Measurements from ENCODE around the gene OR5D13. TPM values are rescaled to one million over a fixed set of nuclear protein-coding genes. Genes with fewer than 3 reads are reported as not detected.

The OR5D13 gene, protein sequence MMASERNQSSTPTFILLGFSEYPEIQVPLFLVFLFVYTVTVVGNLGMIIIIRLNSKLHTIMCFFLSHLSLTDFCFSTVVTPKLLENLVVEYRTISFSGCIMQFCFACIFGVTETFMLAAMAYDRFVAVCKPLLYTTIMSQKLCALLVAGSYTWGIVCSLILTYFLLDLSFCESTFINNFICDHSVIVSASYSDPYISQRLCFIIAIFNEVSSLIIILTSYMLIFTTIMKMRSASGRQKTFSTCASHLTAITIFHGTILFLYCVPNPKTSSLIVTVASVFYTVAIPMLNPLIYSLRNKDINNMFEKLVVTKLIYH
- not detected for total RNA-seq
- long read RNA-seq = 0 reads

- intact Hi-C loops (cut with DNase I, micrococcal nuclease) = no loop called here
Measured at GRCh38 chr11:55773138-55773537, at the start of gene OR5D13. TSS of gene OR5D13 (plus strand) at chr11:55773438. CDS start at chr11:55773438, 0 bp downstream.

DNA sequence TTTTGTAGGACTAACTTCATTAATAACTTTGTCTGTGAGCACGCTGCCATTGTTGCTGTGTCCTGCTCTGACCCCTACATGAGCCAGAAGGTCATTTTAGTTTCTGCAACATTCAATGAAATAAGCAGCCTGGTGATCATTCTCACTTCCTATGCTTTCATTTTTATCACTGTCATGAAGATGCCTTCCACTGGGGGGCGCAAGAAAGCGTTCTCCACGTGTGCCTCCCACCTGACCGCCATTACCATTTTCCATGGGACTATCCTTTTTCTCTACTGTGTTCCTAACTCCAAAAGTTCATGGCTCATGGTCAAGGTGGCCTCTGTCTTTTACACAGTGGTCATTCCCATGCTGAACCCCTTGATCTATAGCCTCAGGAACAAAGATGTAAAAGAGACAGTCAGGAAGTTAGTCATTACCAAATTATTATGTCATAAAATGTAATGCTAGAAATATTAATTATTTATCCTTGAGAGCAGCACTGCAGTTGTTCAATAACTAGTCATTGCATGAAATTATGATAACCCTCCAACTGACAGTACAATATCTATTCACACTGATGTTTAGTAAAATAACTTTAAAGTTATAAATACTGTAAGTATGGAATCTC is 46.4 kb upstream of the OR5D13 start:
- DNase-seq = no peak
- intact Hi-C loops (cut with DNase I, micrococcal nuclease) = no loop called here
- no peak for ATAC-seq

More at GRCh38 chr11:55773138-55773537, at the start of gene OR5D13:
- no peak for ATAC-seq
- no peak for DNase-seq

DNA sequence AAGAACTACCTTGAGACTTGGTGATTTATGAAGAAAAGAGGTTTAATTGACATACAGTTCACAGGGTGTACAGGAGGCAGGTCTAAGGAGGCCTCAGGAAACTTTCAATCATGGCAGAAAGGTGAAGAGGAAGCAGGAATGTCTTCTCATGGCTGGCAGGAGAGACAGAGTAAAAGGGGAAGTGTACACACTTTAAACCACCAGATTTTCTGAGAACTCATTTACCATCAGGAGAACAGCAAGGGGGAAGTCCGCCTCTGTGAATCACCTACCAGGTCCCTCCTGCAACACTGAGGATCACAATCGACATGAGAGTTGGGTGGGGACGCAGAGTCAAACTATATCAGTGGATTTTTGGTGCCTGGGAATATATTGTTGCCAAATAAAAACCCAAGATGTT is 40.3 kb upstream of the OR5D13 start:
- no peak for DNase-seq
- ATAC-seq = no peak
- intact Hi-C loops (cut with DNase I, micrococcal nuclease) = no loop called here

DNA sequence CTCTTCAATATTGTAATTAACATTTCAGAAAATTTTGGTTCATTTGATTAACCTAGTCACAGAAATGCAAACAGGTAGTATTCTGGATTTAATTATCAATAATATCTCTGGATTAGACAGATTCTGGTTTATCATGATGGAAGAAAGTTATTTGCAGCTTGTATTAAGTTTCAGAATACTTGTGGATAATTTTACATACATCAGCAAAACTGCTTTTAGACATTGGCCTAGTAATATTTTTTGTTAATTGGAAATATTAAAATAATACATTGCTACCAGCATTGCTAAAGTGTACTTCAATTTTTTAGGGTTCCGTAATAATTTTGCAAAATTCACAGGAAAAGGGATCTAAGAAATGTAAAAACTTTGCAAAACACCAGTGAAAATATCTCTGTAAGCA is 18.4 kb downstream of the OR5D13 start:
- ATAC-seq = no peak
- no peak for DNase-seq
- intact Hi-C loops (cut with DNase I, micrococcal nuclease) = no loop called here

DNA sequence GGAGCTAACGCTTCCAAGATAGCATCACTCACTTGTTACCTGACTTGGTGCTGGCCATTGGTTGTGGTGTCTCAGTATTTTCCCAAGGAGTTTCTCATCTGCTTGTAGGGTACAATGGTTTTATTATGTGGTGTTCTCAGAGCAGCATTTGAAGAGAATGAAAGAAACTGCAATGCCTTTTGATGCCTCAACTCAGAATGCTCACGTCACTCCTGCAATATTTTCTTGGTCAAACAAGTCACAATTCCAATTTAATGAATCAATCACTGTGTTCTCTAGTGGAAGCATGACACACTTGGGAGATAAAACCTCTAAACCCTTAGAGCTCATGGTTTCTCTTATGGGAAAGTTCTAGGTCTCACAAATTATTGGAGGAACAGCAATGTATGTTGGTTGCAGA is 20.1 kb downstream of the OR5D13 start:
- intact Hi-C loops (cut with DNase I, micrococcal nuclease) = no loop called here
- ATAC-seq = no peak
- no peak for DNase-seq

- intact Hi-C loops (cut with DNase I, micrococcal nuclease) = no loop called here
- no peak for ATAC-seq
- DNase-seq = no peak
Measured at GRCh38 chr11:55795256-55795655, 22.0 kb downstream of the OR5D13 start, which contains the start of gene OR5D14. TSS of gene OR5D14 (plus strand) at chr11:55795556. CDS start at chr11:55795556, 0 bp downstream.

- no peak for DNase-seq
- intact Hi-C loops (cut with DNase I, micrococcal nuclease) = no loop called here
- ATAC-seq = no peak
Measured at GRCh38 chr11:55806248-55806647, 33.0 kb downstream of the OR5D13 start.

GRCh38 chr11:55811067-55811466 is 37.8 kb downstream of the OR5D13 start, which contains the start of gene OR5L1:
TSS of gene OR5L1 (plus strand) at chr11:55811367. CDS start at chr11:55811467, 100 bp downstream.
- intact Hi-C loops (cut with DNase I, micrococcal nuclease) = no loop called here

GRCh38 chr11:55819330-55819729 is 46.1 kb downstream of the OR5D13 start, which contains the start of gene OR5D18:
TSS of gene OR5D18 (plus strand) at chr11:55819630. CDS start at chr11:55819630, 0 bp downstream.
- no peak for DNase-seq
- ATAC-seq = no peak
- intact Hi-C loops (cut with DNase I, micrococcal nuclease) = no loop called here

More at GRCh38 chr11:55811067-55811466, 37.8 kb downstream of the OR5D13 start, which contains the start of gene OR5L1:
- DNase-seq (no peak), ATAC-seq (no peak)

Other genes with a start within 250 kb of the OR5D13 start
- gene OR4C15, start 219.0 kb upstream of the OR5D13 start, total RNA-seq = not detected
- not detected for gene OR4C16, start 201.3 kb upstream of the OR5D13 start, total RNA-seq
- gene OR4C11, start 165.8 kb upstream of the OR5D13 start, total RNA-seq = not detected
- not detected for gene OR4P4, start 138.3 kb upstream of the OR5D13 start, total RNA-seq
- gene OR4S2, start 125.1 kb upstream of the OR5D13 start, total RNA-seq = not detected
- not detected for gene OR4C6, start 111.2 kb upstream of the OR5D13 start, total RNA-seq
- not detected for gene OR5D14, start 22.1 kb downstream of the OR5D13 start, total RNA-seq
- gene OR5L1, start 37.9 kb downstream of the OR5D13 start, total RNA-seq = not detected
- not detected for gene OR5D18, start 46.2 kb downstream of the OR5D13 start, total RNA-seq
- not detected for gene OR5L2, start 53.8 kb downstream of the OR5D13 start, total RNA-seq
- gene OR5D16, start 65.3 kb downstream of the OR5D13 start, total RNA-seq = not detected
- gene TRIM51, start 109.9 kb downstream of the OR5D13 start, total RNA-seq = not detected
- gene OR5W2, start 141.1 kb downstream of the OR5D13 start, total RNA-seq = not detected
- not detected for gene OR5I1, start 163.0 kb downstream of the OR5D13 start, total RNA-seq
- gene OR10AG1, start 196.5 kb downstream of the OR5D13 start, total RNA-seq = not detected
- not detected for gene OR5F1, start 221.2 kb downstream of the OR5D13 start, total RNA-seq

Data from left colon (tissue), 2 donors.